Measurements from ENCODE around the gene PCDHGA3.
A peak's percentile ranks its signal among the peaks of the same experiment; 100 is the strongest.
"Not testable (repeated sequence)": the region's sequence is repeated elsewhere in the genome, so short reads cannot be mapped to it uniquely, and the experiment has no call there.

PCDHGA3 gene

GRCh38 chr5:141349917-141350619 lies 6.4 kb downstream of the PCDHGA3 start, which contains the start of gene PCDHGB1:
PCDHGB1 (plus strand) TSS chr5:141350099; CDS start chr5:141350261, 162 bp downstream.
- peak; percentile 13 for DNase-seq

- DNase-seq, result no peak
These were observed 8.0 kb downstream of the PCDHGA3 start for GRCh38 chr5:141351591-141351990.

- DNase-seq, result no peak
These were observed 11.4 kb downstream of the PCDHGA3 start, which contains the start of gene PCDHGA4 for GRCh38 chr5:141354900-141355469. PCDHGA4 (plus strand) TSS chr5:141355021; CDS start chr5:141355108, 87 bp downstream.

- no peak for DNase-seq
These were observed 12.0 kb downstream of the PCDHGA3 start for GRCh38 chr5:141355641-141356040.

GRCh38 chr5:141356133-141356532 lies 12.5 kb downstream of the PCDHGA3 start:
- DNase-seq, result no peak

- no peak for DNase-seq
These were observed 13.3 kb downstream of the PCDHGA3 start for GRCh38 chr5:141356950-141357349.

- no peak for DNase-seq
These were observed 16.3 kb downstream of the PCDHGA3 start, which contains the start of gene PCDHGB2 for GRCh38 chr5:141359790-141360426. PCDHGB2 (plus strand) TSS chr5:141359994; CDS start chr5:141360136, 142 bp downstream.

- DNase-seq, result no peak
These were observed 17.1 kb downstream of the PCDHGA3 start for GRCh38 chr5:141360685-141361084.

GRCh38 chr5:141362719-141363118 lies 19.1 kb downstream of the PCDHGA3 start:
- no peak for DNase-seq

- no peak for DNase-seq
These were observed 20.5 kb downstream of the PCDHGA3 start, which contains the start of gene PCDHGA5 for GRCh38 chr5:141363952-141364660. PCDHGA5 (plus strand) TSS chr5:141364162; CDS start chr5:141364331, 169 bp downstream.

GRCh38 chr5:141366016-141366896 lies 22.6 kb downstream of the PCDHGA3 start:
- no peak for DNase-seq

- no peak for DNase-seq
These were observed 26.6 kb downstream of the PCDHGA3 start, which contains the start of gene PCDHGB3 for GRCh38 chr5:141369994-141370848. PCDHGB3 (plus strand) TSS chr5:141370242; CDS start chr5:141370395, 153 bp downstream.

- DNase-seq, result no peak
These were observed 28.2 kb downstream of the PCDHGA3 start for GRCh38 chr5:141371572-141372475.

GRCh38 chr5:141373673-141374317 lies 30.2 kb downstream of the PCDHGA3 start, which contains the start of gene PCDHGA6:
PCDHGA6 (plus strand) TSS chr5:141373891; CDS start chr5:141374084, 193 bp downstream.
- DNase-seq, result no peak

- no peak for DNase-seq
These were observed 31.0 kb downstream of the PCDHGA3 start for GRCh38 chr5:141374627-141375026.

GRCh38 chr5:141375444-141376155 lies 32.0 kb downstream of the PCDHGA3 start:
- DNase-seq, result not testable (repeated sequence)

GRCh38 chr5:141382469-141383294 lies 39.1 kb downstream of the PCDHGA3 start, which contains the start of gene PCDHGA7:
PCDHGA7 (plus strand) TSS chr5:141382742; CDS start chr5:141382900, 158 bp downstream.
- no peak for DNase-seq

All from NCI-H1092 treated with DMSO at 0.1 percent for 48 hours (cell line).